Stimulated activated CD8-positive, alpha-beta memory T cell treated with anti-CD3 and anti-CD28 coated beads, Interleukin-4, amount 100 ng/mL, for 1 hour (primary cell): ENCODE data around the gene USP24.

Experiments
- DNase-seq, 2 donors: peaks; one replicate each; pipeline ENCODE4 v3.0.0-alpha.2; 2020; ENCODE audit warnings: low read depth in 2 of 2, low spot score in 1 of 2

Gene USP24

GRCh38 chr1:55159571-55159970 is 55.6 kb downstream of the USP24 start:
- DNase-seq: no peak

- DNase-seq: no peak
These were observed 58.6 kb downstream of the USP24 start for GRCh38 chr1:55156608-55157007.

- DNase-seq: no peak
These were observed 59.1 kb downstream of the USP24 start for GRCh38 chr1:55156093-55156492.

- no peak for DNase-seq
These were observed 59.6 kb downstream of the USP24 start for GRCh38 chr1:55155522-55155921.

GRCh38 chr1:55154616-55155015 is 60.5 kb downstream of the USP24 start:
- DNase-seq: no peak

GRCh38 chr1:55153031-55153430 is 62.1 kb downstream of the USP24 start:
- no peak for DNase-seq

DNA sequence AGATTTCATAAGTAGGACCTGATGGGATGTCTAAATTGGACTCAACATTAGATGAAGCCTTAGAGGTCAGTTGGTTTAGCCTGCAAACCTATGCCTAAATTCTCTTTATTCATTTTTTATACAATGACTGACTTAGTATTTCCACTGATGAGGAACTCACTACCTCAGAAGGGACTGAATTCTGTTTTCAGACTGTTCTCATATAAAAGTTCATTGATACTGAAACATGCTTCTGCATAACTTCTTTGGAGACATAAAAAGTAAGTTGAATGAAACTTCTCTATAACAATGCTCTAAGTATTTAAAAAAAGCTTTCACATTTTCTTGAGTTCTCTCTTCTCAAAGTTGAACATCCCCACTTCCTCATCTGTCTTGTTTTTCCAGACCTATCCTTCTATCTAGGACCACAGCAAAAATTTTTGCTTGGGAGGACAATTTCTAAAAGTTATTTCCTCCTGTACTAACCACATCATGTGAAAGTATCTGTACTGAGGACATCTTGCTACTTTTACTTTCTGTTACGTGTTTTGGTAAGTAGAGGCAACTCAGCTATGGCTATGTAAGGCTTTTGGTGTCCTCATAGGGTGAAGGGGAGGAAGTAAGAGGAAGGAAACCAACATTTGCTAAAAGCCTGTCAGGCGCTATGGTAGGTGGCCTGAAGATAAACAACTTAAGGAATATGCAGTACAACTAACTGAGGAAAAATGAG is 64.1 kb downstream of the USP24 start:
- DNase-seq: no peak

GRCh38 chr1:55148676-55149075 is 66.5 kb downstream of the USP24 start:
- no peak for DNase-seq

DNA sequence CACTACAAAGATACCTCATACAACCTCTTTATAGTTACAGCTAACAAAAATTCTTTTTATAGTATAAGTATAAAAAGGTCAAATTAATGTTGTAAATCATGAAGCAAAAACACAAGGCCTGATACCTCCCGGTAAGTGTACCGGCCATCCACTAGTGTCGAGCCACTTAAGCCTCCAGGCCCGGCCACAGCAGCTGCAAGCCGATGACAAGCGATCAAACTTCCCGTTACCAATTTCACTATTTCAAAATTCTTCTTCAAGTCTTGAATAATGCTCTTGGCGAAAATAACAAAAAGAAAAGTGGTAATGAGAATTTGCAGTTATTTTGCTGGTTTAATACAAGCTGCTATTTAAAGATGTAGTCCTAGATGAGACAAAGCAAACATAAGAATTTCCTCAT is 67.6 kb downstream of the USP24 start:
- no peak for DNase-seq

- no peak for DNase-seq
These were observed 68.4 kb downstream of the USP24 start for GRCh38 chr1:55146781-55147180.

GRCh38 chr1:55144886-55145285 is 70.3 kb downstream of the USP24 start:
- no peak for DNase-seq

GRCh38 chr1:55143684-55144083 is 71.5 kb downstream of the USP24 start:
- no peak for DNase-seq

DNA sequence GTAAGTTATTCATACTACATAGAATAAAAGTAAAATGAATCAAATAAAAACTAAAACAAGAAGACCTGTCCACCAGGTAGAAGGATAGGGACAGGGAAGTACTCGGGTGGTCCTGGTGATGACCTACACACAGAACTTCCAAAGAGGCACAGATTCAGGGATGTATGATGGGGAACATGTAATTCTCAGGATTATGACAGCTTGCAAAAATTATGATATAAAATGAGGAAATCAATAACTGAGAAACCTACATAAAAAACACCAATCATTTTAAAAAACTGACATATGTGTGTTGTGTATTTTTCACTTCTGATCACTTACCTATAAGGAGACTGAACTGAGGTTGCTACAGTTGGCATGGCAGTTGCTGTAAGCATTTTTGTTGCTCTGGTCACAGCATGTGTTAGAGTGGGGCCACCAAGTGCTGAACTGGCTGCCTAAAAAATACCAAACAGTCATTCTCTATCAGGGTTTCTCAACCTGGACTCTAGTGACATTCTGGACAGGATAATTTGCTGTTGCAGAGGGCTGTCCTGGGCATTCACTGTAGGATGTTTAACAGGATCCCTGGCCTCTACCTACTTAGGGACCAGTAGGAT is 73.8 kb downstream of the USP24 start:
- no peak for DNase-seq

DNA sequence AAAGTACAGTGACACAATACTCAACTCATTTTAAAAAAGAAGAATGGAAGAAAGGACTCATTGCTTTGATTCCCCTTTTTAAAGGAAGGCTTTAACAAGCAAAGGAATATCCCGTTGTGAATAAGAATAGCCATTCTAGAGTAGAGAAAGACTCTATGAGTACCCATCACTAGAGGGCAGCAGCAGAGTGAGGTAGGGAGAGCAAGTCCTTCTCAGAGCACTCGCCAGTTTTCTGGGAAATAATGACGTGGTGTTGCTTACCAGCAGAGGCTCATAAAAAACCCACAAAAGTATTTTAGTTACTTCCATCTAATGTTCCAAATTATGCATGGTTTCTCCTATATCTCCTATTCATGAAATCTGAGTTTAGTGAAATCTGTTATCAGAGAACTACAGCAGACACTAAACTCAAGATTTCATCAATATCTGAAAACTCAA is 74.6 kb downstream of the USP24 start:
- DNase-seq: peak; percentile 25 to 35

DNA sequence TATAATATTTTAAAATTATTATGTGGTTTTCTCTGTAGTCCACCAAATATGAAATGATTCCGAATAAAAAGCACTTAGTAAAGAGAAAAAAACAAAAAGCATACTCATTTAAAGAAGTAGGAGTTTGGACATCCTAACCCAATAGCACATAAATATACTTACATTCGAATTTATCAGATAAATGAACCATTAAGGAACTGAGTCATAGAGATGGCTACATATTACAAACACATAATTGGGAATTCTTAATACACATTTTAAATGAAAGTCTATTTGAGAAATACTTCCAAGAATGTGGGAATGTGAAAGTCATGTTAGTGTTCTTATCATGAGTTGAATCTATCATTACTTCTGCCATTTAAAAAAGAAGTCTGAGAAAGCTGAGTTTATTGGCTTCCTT is 75.0 kb downstream of the USP24 start:
- no peak for DNase-seq

DNA sequence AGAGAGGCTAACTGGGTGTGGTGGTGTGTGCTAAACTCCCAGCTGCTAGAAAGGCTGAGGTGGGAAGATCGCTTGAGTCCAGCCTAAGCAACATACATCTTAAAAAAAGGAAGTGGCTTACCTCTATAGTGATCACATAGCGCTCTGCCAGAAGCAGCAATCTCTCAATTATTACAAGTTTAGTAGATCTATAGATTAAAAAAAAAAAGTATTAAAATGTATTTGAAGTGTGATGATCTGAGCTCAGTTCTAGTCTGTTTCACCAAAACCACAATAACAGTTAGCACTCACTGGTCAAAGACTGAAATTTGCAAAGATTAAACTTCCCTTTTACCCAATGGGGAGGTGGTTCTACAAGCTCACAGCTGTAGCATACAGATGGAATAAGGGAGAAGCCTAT is 76.3 kb downstream of the USP24 start:
- DNase-seq: no peak

DNA sequence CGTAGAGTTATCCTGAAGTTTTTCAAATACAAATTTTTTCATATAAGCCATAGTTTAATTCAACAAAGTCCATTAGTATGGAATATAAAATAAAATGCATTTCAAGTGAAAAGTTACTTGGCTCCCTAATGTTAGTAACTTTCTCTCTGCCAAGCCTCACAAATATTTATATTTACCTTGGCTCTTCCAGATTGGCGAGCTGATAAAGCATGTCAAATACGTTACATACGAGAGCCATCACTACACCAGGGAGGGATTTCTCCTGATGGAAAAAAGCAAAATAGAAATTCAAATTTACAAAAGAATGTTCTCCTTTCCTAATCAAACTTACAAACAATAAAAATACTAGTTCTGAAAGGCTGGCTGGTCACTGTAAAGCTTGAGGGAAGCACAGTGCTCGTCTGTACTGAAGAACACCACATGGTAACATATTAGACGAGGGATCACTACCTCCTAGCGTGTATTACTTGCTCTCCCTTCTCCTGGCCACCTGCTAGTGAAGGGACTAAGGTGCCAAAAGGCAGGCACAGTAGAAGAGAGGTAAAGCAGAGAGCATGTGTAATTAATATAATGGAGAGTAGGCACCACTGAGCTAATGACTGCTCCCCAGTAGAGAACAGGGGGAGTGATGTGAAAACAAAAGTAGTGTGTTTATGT is 80.9 kb downstream of the USP24 start:
- DNase-seq: no peak

- DNase-seq: no peak
These were observed 83.4 kb downstream of the USP24 start for GRCh38 chr1:55131801-55132200.

DNA sequence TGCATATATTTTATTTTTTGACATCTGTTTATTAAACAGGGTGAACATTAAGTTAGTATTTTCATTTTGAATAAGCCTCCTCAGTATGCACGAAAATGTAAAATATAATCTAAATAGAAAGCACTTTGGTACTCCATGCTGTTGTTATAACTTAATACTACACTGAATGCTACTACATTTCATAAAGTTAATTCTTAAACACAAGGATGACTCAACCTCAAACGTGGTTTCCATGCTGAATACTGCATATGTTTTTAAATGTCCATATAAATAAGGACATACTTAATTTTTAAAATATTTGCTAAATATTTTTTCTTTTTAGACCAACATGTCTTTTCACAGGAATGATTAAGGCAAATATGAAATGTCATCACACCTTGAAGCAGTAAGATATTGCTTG is 83.9 kb downstream of the USP24 start:
- no peak for DNase-seq

DNA sequence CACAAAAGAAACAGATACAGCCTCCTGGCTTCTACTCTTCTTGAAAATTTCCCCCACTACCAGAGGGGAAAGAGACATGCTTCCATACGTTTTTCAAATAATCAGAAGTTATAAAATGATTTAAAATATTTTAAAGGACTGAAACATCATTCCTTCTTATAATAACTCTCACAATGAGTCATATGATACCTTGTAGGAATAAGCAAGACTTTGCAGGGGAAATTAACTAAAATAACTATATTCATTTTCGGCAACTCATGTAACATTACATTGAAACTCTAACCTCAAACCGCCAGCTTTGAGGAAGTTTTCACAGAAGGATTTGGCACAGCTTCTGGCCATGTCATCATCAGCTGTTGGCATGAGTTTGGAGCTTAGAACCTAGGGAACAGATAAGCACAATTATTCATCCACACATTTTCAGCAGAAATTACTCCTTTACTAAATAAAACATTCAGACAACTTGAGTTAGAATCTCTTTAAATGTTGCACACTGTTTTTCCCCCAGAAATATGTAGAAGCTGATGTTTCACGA is 85.9 kb downstream of the USP24 start:
- no peak for DNase-seq

DNA sequence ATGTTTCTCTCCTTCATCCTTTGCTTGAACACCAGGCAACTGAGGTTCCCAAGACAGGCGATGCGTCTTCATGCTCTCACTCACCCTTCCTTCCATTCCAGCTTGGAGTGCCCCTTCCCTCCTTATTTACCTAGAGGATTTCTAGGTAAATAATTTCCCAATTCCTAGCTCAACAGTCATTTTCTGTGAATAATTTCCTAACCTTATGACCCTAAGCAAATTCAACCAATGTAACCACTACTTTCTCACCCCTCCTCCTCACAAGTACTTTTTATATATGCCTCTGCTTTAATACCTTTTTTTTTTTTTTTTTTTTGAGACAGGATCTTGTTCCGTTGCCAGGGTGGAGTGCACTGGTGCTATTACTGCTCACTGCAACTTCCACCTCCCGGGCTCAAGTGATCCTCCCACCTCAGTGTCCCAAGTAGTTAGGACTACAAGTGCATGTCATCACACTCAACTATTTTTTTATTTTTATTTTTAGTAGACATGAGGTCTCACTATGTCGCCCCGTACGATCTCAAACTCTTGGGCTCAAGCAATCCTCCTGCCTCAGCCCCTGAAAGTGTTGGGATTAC is 86.7 kb downstream of the USP24 start:
- DNase-seq: no peak

- DNase-seq: no peak
These were observed 87.3 kb downstream of the USP24 start for GRCh38 chr1:55127827-55128343.
